HG03442 (cell line): ENCODE data around the gene KANSL1.

Experiments used
- ATAC-seq: cut with Tn5 transposase; IDR thresholded peaks from one replicate; pipeline ENCODE4 v1.9.1; 2021; ENCODE audit warnings: mild to moderate bottlenecking, moderate library complexity; ENCODE audit not compliant: unreplicated experiment

The KANSL1 gene

GRCh38 chr17:46002973-46003316 lies 190.3 kb downstream of the KANSL1 start:
- no peak for ATAC-seq

GRCh38 chr17:46002311-46002972 lies 190.8 kb downstream of the KANSL1 start:
- peak; percentile 57 for ATAC-seq

GRCh38 chr17:46001390-46002310 lies 191.6 kb downstream of the KANSL1 start:
- no peak for ATAC-seq

GRCh38 chr17:46000757-46001156 lies 192.5 kb downstream of the KANSL1 start:
- ATAC-seq: no peak

- ATAC-seq: no peak
Observed at GRCh38 chr17:46000292-46000691, 192.9 kb downstream of the KANSL1 start.

- no peak for ATAC-seq
Observed at GRCh38 chr17:45999900-46000290, 193.3 kb downstream of the KANSL1 start.

- ATAC-seq: no peak
Observed at GRCh38 chr17:45998987-45999899, 194.0 kb downstream of the KANSL1 start, which contains the start of gene STH. STH (plus strand) TSS chr17:45999250; CDS start chr17:45999280, 30 bp downstream.

- no peak for ATAC-seq
Observed at GRCh38 chr17:45997624-45998023, 195.6 kb downstream of the KANSL1 start.

- no peak for ATAC-seq
Observed at GRCh38 chr17:45997166-45997565, 196.1 kb downstream of the KANSL1 start.

- ATAC-seq: no peak
Observed at GRCh38 chr17:45996282-45996937, 196.8 kb downstream of the KANSL1 start.

GRCh38 chr17:45995627-45996270 lies 197.5 kb downstream of the KANSL1 start:
- ATAC-seq: no peak

GRCh38 chr17:45994987-45995386 lies 198.2 kb downstream of the KANSL1 start:
- ATAC-seq: no peak

GRCh38 chr17:45993962-45994627 lies 199.1 kb downstream of the KANSL1 start:
- ATAC-seq: no peak

- no peak for ATAC-seq
Observed at GRCh38 chr17:45992904-45993303, 200.3 kb downstream of the KANSL1 start.

- no peak for ATAC-seq
Observed at GRCh38 chr17:45992175-45992574, 201.1 kb downstream of the KANSL1 start.

- no peak for ATAC-seq
Observed at GRCh38 chr17:45991341-45991740, 201.9 kb downstream of the KANSL1 start.

GRCh38 chr17:45990886-45991285 lies 202.3 kb downstream of the KANSL1 start:
- ATAC-seq: no peak

- no peak for ATAC-seq
Observed at GRCh38 chr17:45989759-45990158, 203.5 kb downstream of the KANSL1 start.

GRCh38 chr17:45987706-45988105 lies 205.5 kb downstream of the KANSL1 start:
- no peak for ATAC-seq

GRCh38 chr17:45986056-45986455 lies 207.2 kb downstream of the KANSL1 start:
- no peak for ATAC-seq
